Thymus (tissue), 11 donors: Measurements from ENCODE around the gene TAAR6. TPM values are rescaled to one million over a fixed set of nuclear protein-coding genes. Genes with fewer than 3 reads are reported as not detected.
"Not testable (repeated sequence)": the region's sequence is repeated elsewhere in the genome, so short reads cannot be mapped to it uniquely, and the experiment has no call there.

Experiments
- DNase-seq, 9 donors: peaks; one replicate each; pipeline ENCODE4 v3.0.0-alpha.2; 2013; ENCODE audit warnings: low spot score in 9 of 9, low read depth in 6 of 9, missing footprints in 1 of 9
- H3K27ac ChIP-seq, 2 donors: one replicate each; pipeline ENCODE4 v1.5.1; 2013; ENCODE audit warnings: control low read depth in 1 of 2, low read depth in 1 of 2, low read length in 1 of 2, mild to moderate bottlenecking in 1 of 2, moderate library complexity in 1 of 2
- H3K27me3 ChIP-seq, 2 donors: one replicate each; pipeline ENCODE4 v1.5.1; 2013; ENCODE audit warnings: low read length in 1 of 2; ENCODE audit not compliant: control insufficient read depth in 2 of 2, insufficient read depth in 1 of 2
- H3K36me3 ChIP-seq, 2 donors: one replicate each; pipeline ENCODE4 v1.5.1; 2013; ENCODE audit warnings: low read length in 1 of 2, mild to moderate bottlenecking in 1 of 2, moderate library complexity in 1 of 2; ENCODE audit not compliant: control insufficient read depth in 2 of 2, insufficient read depth in 2 of 2
- H3K4me1 ChIP-seq, 2 donors: one replicate each; pipeline ENCODE4 v1.5.1; 2013; ENCODE audit warnings: low read length in 2 of 2; ENCODE audit not compliant: control insufficient read depth in 2 of 2, insufficient read depth in 2 of 2
- H3K4me3 ChIP-seq, 2 donors: one replicate each; pipeline ENCODE4 v1.5.1; 2013; ENCODE audit warnings: low read length in 2 of 2, control low read depth in 1 of 2, mild to moderate bottlenecking in 1 of 2
- H3K9me3 ChIP-seq, 2 donors: one replicate each; pipeline ENCODE4 v1.5.1; 2013; ENCODE audit warnings: low read length in 1 of 2, mild to moderate bottlenecking in 1 of 2; ENCODE audit not compliant: control insufficient read depth in 2 of 2, insufficient read depth in 1 of 2
- WGBS: extraction: QIAGEN DNeasy Blood & Tissue Kit; methylation state at CpG from one replicate; pipeline ENCODE4 v1.1.7; 2013; 5-methylcytosine and 5-hydroxymethylcytosine counted together
- polyA plus RNA-seq: library from polyadenylated mRNA; stranded (reverse); fragments of 200-250 nt; gene quantifications from one replicate; pipeline ENCODE4 v1.2.3, GENCODE V29; 2013
- total RNA-seq: library from RNA; stranded (reverse); fragments of 120-200 nt; gene quantifications from one replicate; pipeline ENCODE4 v1.2.4, GENCODE V29; 2013
- donor health status: healthy.

The TAAR6 gene
- total and polyA plus RNA-seq, 2 donors = not detected

- Histone ChIP-seq H3K4me3 (no peak within 1 kb of the TSS), H3K36me3 (no peaks in the 10 kb centered on the region)
- 92% methylated on average over 4 of the region's 4 CpGs for WGBS
These were observed 32.1 kb upstream of the TAAR6 start, which contains the start of gene TAAR9 for GRCh38 chr6:132537977-132538376. Gene TAAR9, plus strand, starts transcription at chr6:132538277. Its CDS starts 13 bp downstream, at chr6:132538290.

GRCh38 chr6:132544826-132545225, 25.3 kb upstream of the TAAR6 start:
- H3K27me3 ChIP-seq = no peaks in the 10 kb centered on the region
- DNase-seq = no peak
- H3K27ac ChIP-seq = no peak overlapping the region
- no peaks in the 10 kb centered on the region for H3K36me3 ChIP-seq
- no peak overlapping the region for H3K4me3 ChIP-seq
- H3K9me3 ChIP-seq = no peaks in the 10 kb centered on the region
- no peaks in the 10 kb centered on the region for H3K4me1 ChIP-seq

More at GRCh38 chr6:132537977-132538376, 32.1 kb upstream of the TAAR6 start, which contains the start of gene TAAR9:
- no peaks in the 10 kb centered on the region for H3K9me3 ChIP-seq
- no peaks in the 10 kb centered on the region for H3K27me3 ChIP-seq
- H3K4me1 ChIP-seq = no peaks in the 10 kb centered on the region
- H3K27ac ChIP-seq = no peak within 1 kb of the TSS
- no peak for DNase-seq

- H3K27ac ChIP-seq = no peak overlapping the region
- DNase-seq = no peak
- no peaks in the 10 kb centered on the region for H3K9me3 ChIP-seq
- 95% methylated on average over 4 of the region's 4 CpGs for WGBS
- H3K36me3 ChIP-seq = no peaks in the 10 kb centered on the region
- no peaks in the 10 kb centered on the region for H3K4me1 ChIP-seq
- no peaks in the 10 kb centered on the region for H3K27me3 ChIP-seq
- H3K4me3 ChIP-seq = no peak overlapping the region
These were observed 21.2 kb upstream of the TAAR6 start for GRCh38 chr6:132548746-132549463.

GRCh38 chr6:132551214-132551613, 18.9 kb upstream of the TAAR6 start:
- 95% methylated on average over 4 of the region's 4 CpGs for WGBS
- no peak overlapping the region for H3K4me3 ChIP-seq
- H3K4me1 ChIP-seq = no peaks in the 10 kb centered on the region
- no peaks in the 10 kb centered on the region for H3K27me3 ChIP-seq
- no peaks in the 10 kb centered on the region for H3K36me3 ChIP-seq
- H3K27ac ChIP-seq = no peak overlapping the region
- no peak for DNase-seq
- no peaks in the 10 kb centered on the region for H3K9me3 ChIP-seq

GRCh38 chr6:132552372-132552771, 17.8 kb upstream of the TAAR6 start, which contains the start of gene TAAR8:
Gene TAAR8, plus strand, starts transcription at chr6:132552672. Its CDS starts 21 bp downstream, at chr6:132552693.
- H3K36me3 ChIP-seq = no peaks in the 10 kb centered on the region
- H3K27ac ChIP-seq = no peak within 1 kb of the TSS
- WGBS = 99% methylated on average over 2 of the region's 2 CpGs
- H3K9me3 ChIP-seq = no peaks in the 10 kb centered on the region
- no peaks in the 10 kb centered on the region for H3K4me1 ChIP-seq
- no peak within 1 kb of the TSS for H3K4me3 ChIP-seq
- DNase-seq = no peak
- no peaks in the 10 kb centered on the region for H3K27me3 ChIP-seq

- WGBS = 85% methylated on average over 3 of the region's 3 CpGs
- not testable (repeated sequence) for H3K27ac ChIP-seq, H3K9me3 ChIP-seq, H3K4me3 ChIP-seq, H3K27me3 ChIP-seq, H3K4me1 ChIP-seq, DNase-seq, H3K36me3 ChIP-seq
These were observed 10.0 kb upstream of the TAAR6 start for GRCh38 chr6:132560087-132560486.

GRCh38 chr6:132566404-132566803, 3.7 kb upstream of the TAAR6 start:
- H3K4me3 ChIP-seq = no peak overlapping the region
- no peaks in the 10 kb centered on the region for H3K4me1 ChIP-seq
- 95% methylated on average over 6 of the region's 6 CpGs for WGBS
- H3K27ac ChIP-seq = no peak overlapping the region
- H3K36me3 ChIP-seq = no peaks in the 10 kb centered on the region
- peaks cover 0 to 3% of the 10 kb centered on the region in 2 donors for H3K27me3 ChIP-seq
- no peaks in the 10 kb centered on the region for H3K9me3 ChIP-seq
- DNase-seq = no peak

GRCh38 chr6:132567566-132567965, 2.6 kb upstream of the TAAR6 start:
- H3K36me3 ChIP-seq = no peaks in the 10 kb centered on the region
- no peaks in the 10 kb centered on the region for H3K9me3 ChIP-seq
- no peak overlapping the region for H3K4me3 ChIP-seq
- H3K27me3 ChIP-seq = peaks cover 0 to 3% of the 10 kb centered on the region in 2 donors
- DNase-seq = no peak
- no peak overlapping the region for H3K27ac ChIP-seq
- 95% methylated on average over 1 of the region's 1 CpG for WGBS
- no peaks in the 10 kb centered on the region for H3K4me1 ChIP-seq

GRCh38 chr6:132568611-132569010, 1.5 kb upstream of the TAAR6 start:
- no peak for DNase-seq
- Histone ChIP-seq H3K27me3 (peaks cover 0 to 3% of the 10 kb centered on the region in 2 donors), H3K4me3 (no peak overlapping the region), H3K9me3 (no peaks in the 10 kb centered on the region), H3K27ac (no peak overlapping the region), H3K36me3 (no peaks in the 10 kb centered on the region), H3K4me1 (no peaks in the 10 kb centered on the region)
- WGBS = 78% methylated on average over 6 of the region's 6 CpGs
